BLaER1 (cell line): Measurements from ENCODE around the gene ZSWIM8.

Experiments
- H3K27ac ChIP-seq: shearing (Covaris generic); formaldehyde crosslinking; 2 replicates; pipeline ENCODE4 v1.8.1; 2022
- H3K27me3 ChIP-seq: shearing (Covaris generic); formaldehyde crosslinking; 2 replicates; pipeline ENCODE4 v1.8.1; 2022
- H3K36me3 ChIP-seq: shearing (Covaris generic); formaldehyde crosslinking; 2 replicates; pipeline ENCODE4 v1.8.1; 2022
- H3K4me1 ChIP-seq: shearing (Covaris generic); formaldehyde crosslinking; 2 replicates; pipeline ENCODE4 v1.8.1; 2022
- H3K4me2 ChIP-seq: shearing (Covaris generic); formaldehyde crosslinking; 2 replicates; pipeline ENCODE4 v1.8.1; 2022
- H3K4me3 ChIP-seq: shearing (Covaris generic); formaldehyde crosslinking; 2 replicates; pipeline ENCODE4 v1.8.1; 2022
- H3K9ac ChIP-seq: shearing (Covaris generic); formaldehyde crosslinking; 2 replicates; pipeline ENCODE4 v1.8.1; 2022
- H3K9me3 ChIP-seq: shearing (Covaris generic); formaldehyde crosslinking; 2 replicates; pipeline ENCODE4 v1.8.1; 2022
- H4K20me1 ChIP-seq: shearing (Covaris generic); formaldehyde crosslinking; 2 replicates; pipeline ENCODE4 v1.8.1; 2022
- Cebpa-rat ChIP-seq: shearing (Covaris generic); IDR thresholded peaks from 2 replicates; pipeline ENCODE4 v1.8.1; 2022

The ZSWIM8 gene

GRCh38 chr10:73796766-73797165 is 11.4 kb downstream of the ZSWIM8 start:
- H3K4me2 ChIP-seq: no peak overlapping the region
- H3K27me3 ChIP-seq: no peaks in the 10 kb centered on the region
- H4K20me1 ChIP-seq: no peaks in the 10 kb centered on the region
- no peak overlapping the region for H3K9ac ChIP-seq
- H3K9me3 ChIP-seq: no peaks in the 10 kb centered on the region
- TF ChIP-seq Cebpa-rat: no peak
- H3K4me1 ChIP-seq: no peaks in the 10 kb centered on the region
- no peak overlapping the region for H3K4me3 ChIP-seq
- H3K27ac ChIP-seq: no peak overlapping the region
- H3K36me3 ChIP-seq: peaks cover 98% of the 10 kb centered on the region

- Histone ChIP-seq H3K36me3 (peaks cover 98% of the 10 kb centered on the region), H3K27ac (no peak overlapping the region), H3K4me3 (no peak overlapping the region), H3K9ac (no peak overlapping the region), H3K4me1 (no peaks in the 10 kb centered on the region), H3K4me2 (no peak overlapping the region), H3K9me3 (no peaks in the 10 kb centered on the region), H4K20me1 (no peaks in the 10 kb centered on the region), H3K27me3 (no peaks in the 10 kb centered on the region)
- TF ChIP-seq Cebpa-rat: no peak
These were observed 12.1 kb downstream of the ZSWIM8 start for GRCh38 chr10:73797324-73798025.

GRCh38 chr10:73798087-73798486 is 12.7 kb downstream of the ZSWIM8 start:
- H3K36me3 ChIP-seq: peaks cover 98% of the 10 kb centered on the region
- no peaks in the 10 kb centered on the region for H3K9me3 ChIP-seq
- no peak overlapping the region for H3K27ac ChIP-seq

GRCh38 chr10:73798927-73799560 is 13.6 kb downstream of the ZSWIM8 start:
- peaks cover 98% of the 10 kb centered on the region for H3K36me3 ChIP-seq
- no peak overlapping the region for H3K4me2 ChIP-seq
- no peak overlapping the region for H3K9ac ChIP-seq
- no peak for TF ChIP-seq Cebpa-rat
- no peaks in the 10 kb centered on the region for H3K9me3 ChIP-seq
- H3K27ac ChIP-seq: no peak overlapping the region
- H3K4me1 ChIP-seq: peaks cover 5% of the 10 kb centered on the region
- H3K4me3 ChIP-seq: no peak overlapping the region
- no peaks in the 10 kb centered on the region for H3K27me3 ChIP-seq
- H4K20me1 ChIP-seq: no peaks in the 10 kb centered on the region

More at GRCh38 chr10:73798087-73798486, 12.7 kb downstream of the ZSWIM8 start:
- H4K20me1 ChIP-seq: no peaks in the 10 kb centered on the region
- TF ChIP-seq Cebpa-rat: no peak
- no peak overlapping the region for H3K4me3 ChIP-seq
- no peak overlapping the region for H3K9ac ChIP-seq
- no peaks in the 10 kb centered on the region for H3K4me1 ChIP-seq
- H3K4me2 ChIP-seq: no peak overlapping the region
- H3K27me3 ChIP-seq: no peaks in the 10 kb centered on the region

- Histone ChIP-seq H4K20me1 (no peaks in the 10 kb centered on the region), H3K27me3 (no peaks in the 10 kb centered on the region), H3K4me3 (no peak overlapping the region), H3K4me2 (no peak overlapping the region), H3K27ac (no peak overlapping the region), H3K9ac (no peak overlapping the region), H3K9me3 (no peaks in the 10 kb centered on the region), H3K4me1 (peaks cover 12% of the 10 kb centered on the region), H3K36me3 (peaks cover 98% of the 10 kb centered on the region)
- no peak for TF ChIP-seq Cebpa-rat
These were observed 14.6 kb downstream of the ZSWIM8 start for GRCh38 chr10:73799899-73800559.

- H3K4me1 ChIP-seq: peaks cover 12% of the 10 kb centered on the region
- H4K20me1 ChIP-seq: no peaks in the 10 kb centered on the region
- no peak for TF ChIP-seq Cebpa-rat
- H3K4me2 ChIP-seq: no peak overlapping the region
- H3K9me3 ChIP-seq: no peaks in the 10 kb centered on the region
- H3K27me3 ChIP-seq: no peaks in the 10 kb centered on the region
- no peak overlapping the region for H3K27ac ChIP-seq
- H3K9ac ChIP-seq: no peak overlapping the region
- no peak overlapping the region for H3K4me3 ChIP-seq
- H3K36me3 ChIP-seq: peaks cover 98% of the 10 kb centered on the region
These were observed 15.3 kb downstream of the ZSWIM8 start for GRCh38 chr10:73800560-73801252.

- Histone ChIP-seq H3K4me2 (no peak overlapping the region), H3K4me1 (peaks cover 12% of the 10 kb centered on the region), H3K36me3 (peaks cover 98% of the 10 kb centered on the region), H3K4me3 (no peak overlapping the region), H4K20me1 (peaks cover under 1% of the 10 kb centered on the region; the same call in 1 of the 2 replicates), H3K27me3 (no peaks in the 10 kb centered on the region), H3K27ac (no peak overlapping the region), H3K9ac (no peak overlapping the region), H3K9me3 (no peaks in the 10 kb centered on the region)
- no peak for TF ChIP-seq Cebpa-rat
These were observed 15.8 kb downstream of the ZSWIM8 start for GRCh38 chr10:73801253-73801590.

- no peak overlapping the region for H3K27ac ChIP-seq
These were observed 17.0 kb downstream of the ZSWIM8 start for GRCh38 chr10:73802276-73802991.

GRCh38 chr10:73803680-73804286 is 18.4 kb downstream of the ZSWIM8 start:
- Histone ChIP-seq H4K20me1 (peaks cover 19% of the 10 kb centered on the region; the same call in 1 of the 2 replicates), H3K27ac (0 out of 2 replicates have a peak overlapping the region, but pooled peaks have one; percentile 29), H3K9ac (peak overlapping the region; percentile 9; the same call in 1 of the 2 replicates), H3K4me3 (no peak overlapping the region), H3K4me1 (peaks cover 12% of the 10 kb centered on the region), H3K36me3 (peaks cover 98% of the 10 kb centered on the region), H3K4me2 (peak overlapping the region; percentile 31; the same call in 1 of the 2 replicates), H3K9me3 (no peaks in the 10 kb centered on the region), H3K27me3 (no peaks in the 10 kb centered on the region)
- no peak for TF ChIP-seq Cebpa-rat

More at GRCh38 chr10:73802276-73802991, 17.0 kb downstream of the ZSWIM8 start:
- peaks cover 12% of the 10 kb centered on the region for H3K4me1 ChIP-seq
- no peaks in the 10 kb centered on the region for H3K9me3 ChIP-seq
- H3K4me2 ChIP-seq: no peak overlapping the region
- no peak overlapping the region for H3K4me3 ChIP-seq
- H3K9ac ChIP-seq: no peak overlapping the region
- H4K20me1 ChIP-seq: peaks cover 13% of the 10 kb centered on the region; the same call in 1 of the 2 replicates
- H3K36me3 ChIP-seq: peaks cover 98% of the 10 kb centered on the region
- no peak for TF ChIP-seq Cebpa-rat
- H3K27me3 ChIP-seq: no peaks in the 10 kb centered on the region
